TTC549 (cell line): ENCODE measurements around the gene PFKM.

Source experiments
- FAIRE-seq: peaks from 2 replicates; lab custom pipeline; 2012; peaks lifted over from hg19 to GRCh38; lab: Jason Lieb, UNC

Gene PFKM

GRCh38 chr12:48157018-48157888 lies 38.1 kb downstream of the PFKM start, which contains the start of gene ASB8:
Gene ASB8, minus strand, starts transcription at chr12:48157515. Its CDS starts 4,019 bp downstream, at chr12:48153496.
- FAIRE-seq: peak; percentile 81

GRCh38 chr12:48157889-48158370 lies 38.8 kb downstream of the PFKM start:
- FAIRE-seq: no peak

DNA sequence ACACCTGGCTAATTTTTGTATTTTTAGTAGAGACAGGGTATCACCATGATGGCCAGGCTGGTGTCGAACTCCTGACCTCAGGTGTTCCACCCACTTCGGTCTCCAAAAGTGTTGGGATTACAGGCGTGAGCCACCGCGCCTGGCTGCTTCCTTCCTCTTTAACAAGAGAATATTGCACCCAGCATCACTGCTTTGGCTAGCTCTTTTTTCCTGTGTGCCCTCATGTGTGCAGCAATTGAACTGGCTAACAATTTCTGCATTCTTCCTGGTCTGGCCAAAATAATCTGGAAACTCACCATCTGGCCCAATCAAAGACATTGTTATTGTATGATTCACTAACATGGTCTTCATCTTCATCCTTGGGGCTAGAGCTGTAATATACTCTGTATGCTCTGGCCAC lies 40.9 kb downstream of the PFKM start:
- no peak for FAIRE-seq

DNA sequence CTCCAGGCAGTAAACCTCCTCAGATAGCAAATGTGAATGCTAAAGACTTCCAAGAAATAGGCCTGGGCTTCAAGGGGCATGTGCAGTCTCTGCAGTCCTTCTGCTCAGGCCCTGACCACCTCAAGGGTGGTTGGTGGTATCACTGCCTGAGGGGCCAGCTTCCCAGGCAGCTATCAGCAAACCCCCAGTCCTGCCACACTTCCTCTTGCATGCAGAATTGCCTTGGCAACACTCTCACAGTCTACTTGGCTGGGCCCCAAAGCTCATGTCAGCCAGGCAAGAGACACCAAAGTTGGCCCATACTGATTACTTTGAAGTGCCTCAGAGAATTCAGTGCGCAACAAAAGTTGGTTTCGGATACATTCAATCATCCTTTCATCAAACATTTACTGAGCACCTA lies 41.6 kb downstream of the PFKM start:
- no peak for FAIRE-seq

DNA sequence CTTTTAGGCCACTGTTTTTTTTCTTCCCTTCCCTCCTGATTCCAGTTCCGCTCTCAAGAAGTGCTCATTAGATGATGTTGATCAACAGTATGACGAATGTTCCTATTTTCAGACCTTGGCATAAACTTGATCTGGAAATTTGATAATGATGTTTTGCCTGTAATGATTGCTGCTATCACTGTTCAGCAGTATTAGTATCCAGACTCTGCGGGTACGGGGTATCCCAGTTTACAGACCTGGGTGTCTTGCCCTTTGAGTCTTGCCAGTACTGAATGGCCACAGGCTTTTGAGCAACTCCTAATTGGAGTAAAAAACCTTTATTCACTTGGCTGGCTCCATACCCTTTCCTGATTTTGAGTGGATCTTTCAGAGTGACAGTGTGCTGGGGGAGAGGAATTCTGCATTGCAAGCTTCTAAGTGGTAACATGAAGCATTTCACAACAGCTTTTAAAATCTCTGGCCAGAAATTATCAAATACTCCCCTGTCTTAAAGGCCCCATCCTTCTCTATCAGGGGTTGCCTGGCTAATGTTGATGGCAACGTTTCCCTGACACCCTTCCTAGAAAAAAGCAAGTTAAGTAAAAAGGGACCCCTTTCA lies 44.1 kb downstream of the PFKM start:
- no peak for FAIRE-seq

- no peak for FAIRE-seq
These were observed 45.3 kb downstream of the PFKM start for GRCh38 chr12:48164451-48164850.

DNA sequence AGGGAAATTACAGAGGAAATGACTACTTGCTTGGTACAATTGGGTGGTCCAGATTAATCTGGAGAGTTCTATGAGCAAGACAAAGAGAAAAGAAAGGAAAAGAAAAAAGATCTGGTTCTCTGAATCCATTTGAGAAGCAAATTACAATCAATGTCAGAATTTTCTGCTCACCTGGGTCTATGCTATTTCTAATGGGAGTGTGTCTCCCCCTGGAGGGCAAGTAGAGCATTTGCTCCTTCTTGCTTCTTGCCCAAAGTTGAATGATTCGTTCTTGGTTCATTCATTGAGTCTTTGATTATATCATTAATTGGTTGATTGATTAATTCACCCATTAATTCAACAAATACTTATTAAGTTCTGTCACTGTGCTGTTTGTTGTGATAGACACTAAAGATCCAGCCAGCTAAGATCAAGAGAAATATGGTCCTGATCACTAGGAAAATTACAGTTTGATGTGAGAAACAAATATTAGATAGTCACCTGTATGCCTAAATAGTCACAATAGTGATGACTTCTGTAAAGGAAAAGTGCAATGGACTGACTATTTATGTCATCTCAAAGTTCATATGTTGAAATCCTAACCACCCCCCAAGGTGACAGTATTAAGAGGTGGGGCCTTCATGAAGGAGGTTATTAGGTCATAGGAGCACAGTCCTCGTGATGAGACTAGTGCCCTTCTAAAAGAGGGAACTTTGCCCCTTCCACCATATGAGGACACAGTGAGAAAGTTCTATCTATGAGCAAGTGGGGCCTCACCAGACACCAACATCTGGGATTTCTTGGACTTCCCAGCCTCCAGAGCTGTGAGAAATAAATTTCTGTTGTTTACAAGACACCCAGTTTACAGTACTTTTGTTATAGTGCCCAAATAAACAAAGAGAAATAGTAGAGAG lies 46.2 kb downstream of the PFKM start:
- peak; percentile 77 for FAIRE-seq

GRCh38 chr12:48169011-48169410 lies 49.8 kb downstream of the PFKM start:
- no peak for FAIRE-seq

DNA sequence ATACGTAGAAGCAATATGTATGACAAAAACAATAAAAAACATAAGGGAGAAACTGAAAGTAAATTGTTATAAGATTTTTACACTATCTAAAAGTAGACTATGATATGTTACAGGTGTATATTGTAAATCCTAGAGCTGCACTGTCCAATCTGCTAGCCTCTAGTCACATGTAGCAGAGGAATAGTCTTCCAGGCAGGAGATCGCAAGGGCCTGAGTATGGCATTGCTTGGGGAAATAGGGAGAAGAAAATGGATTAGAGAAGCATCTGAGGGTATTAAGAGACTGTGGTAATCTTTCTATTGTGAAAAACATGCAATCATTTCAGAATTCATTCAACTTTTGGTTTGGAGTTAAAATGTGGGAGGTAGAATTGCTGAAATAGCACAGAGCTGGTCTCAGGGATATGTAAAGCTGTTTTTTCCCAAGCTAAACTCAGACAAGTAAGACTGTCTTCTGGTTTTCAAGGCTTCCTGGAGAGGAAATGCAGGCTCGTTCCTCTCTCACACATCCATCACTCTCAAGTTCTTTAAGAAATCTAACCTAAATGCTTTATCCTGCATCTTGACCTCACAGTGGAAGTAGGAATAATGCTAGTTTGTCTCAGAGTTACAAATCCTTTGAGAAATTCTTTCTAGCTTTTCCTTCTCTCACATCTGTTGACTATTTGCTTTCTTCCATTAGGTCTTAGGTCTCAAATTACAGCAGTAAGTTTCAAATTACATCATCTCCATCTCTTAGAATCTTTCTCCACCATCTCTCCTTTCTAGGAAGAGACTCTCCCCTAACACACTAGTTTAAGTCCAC lies 56.7 kb downstream of the PFKM start:
- FAIRE-seq: no peak

GRCh38 chr12:48176417-48176751 lies 57.2 kb downstream of the PFKM start:
- FAIRE-seq: no peak

DNA sequence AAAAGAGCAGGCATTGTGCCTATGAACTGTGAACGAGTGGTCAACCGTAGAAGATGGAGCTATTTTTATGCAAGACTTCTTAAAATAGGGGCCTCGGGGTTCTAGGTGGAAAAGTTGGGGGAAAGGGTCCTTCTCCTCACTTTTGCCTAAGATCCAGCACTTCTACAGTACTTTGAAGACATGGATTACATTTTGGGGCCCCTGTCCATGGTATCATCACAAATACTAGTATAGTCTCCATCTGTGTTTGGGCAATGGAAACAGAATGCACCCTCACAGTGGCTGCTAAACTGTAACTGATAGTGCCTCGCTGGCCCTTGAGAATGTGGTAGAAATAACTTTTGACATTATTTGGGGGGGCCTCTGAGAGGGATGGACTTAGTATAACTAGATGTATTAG lies 58.8 kb downstream of the PFKM start:
- no peak for FAIRE-seq

GRCh38 chr12:48179466-48179865 lies 60.3 kb downstream of the PFKM start:
- FAIRE-seq: no peak

GRCh38 chr12:48180424-48180823 lies 61.3 kb downstream of the PFKM start:
- no peak for FAIRE-seq

DNA sequence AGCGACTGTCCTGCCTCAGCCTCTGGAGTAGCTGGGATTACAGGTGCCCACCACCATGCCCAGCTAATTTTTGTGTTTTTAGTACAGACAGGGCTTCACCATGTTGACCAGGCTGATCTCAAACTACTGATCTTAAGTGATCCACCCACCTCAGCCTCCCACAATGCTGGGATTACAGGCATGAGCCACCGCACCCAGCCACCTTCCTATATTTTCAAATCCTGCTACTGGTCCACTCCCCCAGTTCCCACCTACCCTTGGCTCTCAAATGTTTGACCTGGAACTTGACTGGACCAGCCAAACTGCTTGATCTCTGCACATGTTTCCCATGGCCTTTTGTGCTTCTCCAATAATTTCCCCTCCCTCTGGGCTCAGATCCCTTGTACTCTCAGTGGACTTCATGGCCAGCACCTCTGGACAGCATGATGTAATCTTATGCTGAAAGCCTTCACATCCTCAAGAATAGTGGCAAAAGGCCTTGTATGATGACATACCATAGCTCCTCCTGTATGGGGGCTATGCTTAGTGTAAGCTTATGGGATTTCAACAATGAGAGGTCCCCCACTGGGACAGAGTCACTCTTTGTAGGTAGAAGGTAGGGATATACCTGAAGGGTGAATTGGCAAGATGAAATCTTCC lies 61.8 kb downstream of the PFKM start:
- FAIRE-seq: no peak

- no peak for FAIRE-seq
These were observed 63.5 kb downstream of the PFKM start for GRCh38 chr12:48182631-48183030.

- no peak for FAIRE-seq
These were observed 64.1 kb downstream of the PFKM start, which contains the start of gene CCDC184 for GRCh38 chr12:48183091-48183875. Gene CCDC184, plus strand, starts transcription at chr12:48183644. Its CDS starts 479 bp downstream, at chr12:48184123.

- no peak for FAIRE-seq
These were observed 64.8 kb downstream of the PFKM start for GRCh38 chr12:48183876-48184548.

GRCh38 chr12:48184549-48184922 lies 65.4 kb downstream of the PFKM start:
- no peak for FAIRE-seq

GRCh38 chr12:48185181-48185919 lies 66.2 kb downstream of the PFKM start:
- FAIRE-seq: no peak
